ENCODE measurements around the gene DUOXA2. TPM values are rescaled to one million over a fixed set of nuclear protein-coding genes. Genes with fewer than 3 reads are reported as not detected.
A peak's percentile ranks its signal among the peaks of the same experiment; 100 is the strongest.

DUOXA2 gene
- total RNA-seq, 2 donors from 2014 or later, result not detected

DNA sequence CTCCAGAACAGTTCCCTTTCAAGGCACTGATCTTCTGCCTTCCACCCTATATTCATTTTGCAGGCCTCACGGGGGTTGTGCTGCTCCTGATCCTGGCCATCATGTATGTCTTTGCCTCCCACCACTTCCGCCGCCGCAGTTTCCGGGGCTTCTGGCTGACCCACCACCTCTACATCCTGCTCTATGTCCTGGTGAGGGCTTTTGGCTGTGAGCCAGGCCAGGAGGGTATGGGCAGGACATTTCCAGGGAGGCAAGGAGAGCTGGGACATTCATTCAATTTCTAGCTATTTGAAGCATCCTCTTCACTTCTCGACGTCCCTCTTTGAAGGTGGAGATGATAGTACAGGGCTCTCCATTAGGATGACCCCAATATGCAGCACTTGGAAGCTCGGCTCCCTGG is 41.6 kb downstream of the DUOXA2 start:
- H3K4me3 ChIP-seq, result no peak overlapping the region
- no peak overlapping the region for H3K27ac ChIP-seq
- H3K36me3 ChIP-seq, result no peaks in the 10 kb centered on the region
- DNase-seq (ENCODE audit: low spot score) (no peak), ATAC-seq (ENCODE audit: insufficient number of reproducible peaks, low FRiP score, low read depth) (no peak)
- no peaks in the 10 kb centered on the region for H3K27me3 ChIP-seq (replicated peaks; ENCODE audit: insufficient read depth)
- no peaks in the 10 kb centered on the region for H3K4me1 ChIP-seq (ENCODE audit: control insufficient read depth in 1 of 2, low read depth in 2 of 2)
- H3K9me3 ChIP-seq, result no peaks in the 10 kb centered on the region
- no peak for TF ChIP-seq CTCF (IDR thresholded peaks at IDR 0.05)

DNA sequence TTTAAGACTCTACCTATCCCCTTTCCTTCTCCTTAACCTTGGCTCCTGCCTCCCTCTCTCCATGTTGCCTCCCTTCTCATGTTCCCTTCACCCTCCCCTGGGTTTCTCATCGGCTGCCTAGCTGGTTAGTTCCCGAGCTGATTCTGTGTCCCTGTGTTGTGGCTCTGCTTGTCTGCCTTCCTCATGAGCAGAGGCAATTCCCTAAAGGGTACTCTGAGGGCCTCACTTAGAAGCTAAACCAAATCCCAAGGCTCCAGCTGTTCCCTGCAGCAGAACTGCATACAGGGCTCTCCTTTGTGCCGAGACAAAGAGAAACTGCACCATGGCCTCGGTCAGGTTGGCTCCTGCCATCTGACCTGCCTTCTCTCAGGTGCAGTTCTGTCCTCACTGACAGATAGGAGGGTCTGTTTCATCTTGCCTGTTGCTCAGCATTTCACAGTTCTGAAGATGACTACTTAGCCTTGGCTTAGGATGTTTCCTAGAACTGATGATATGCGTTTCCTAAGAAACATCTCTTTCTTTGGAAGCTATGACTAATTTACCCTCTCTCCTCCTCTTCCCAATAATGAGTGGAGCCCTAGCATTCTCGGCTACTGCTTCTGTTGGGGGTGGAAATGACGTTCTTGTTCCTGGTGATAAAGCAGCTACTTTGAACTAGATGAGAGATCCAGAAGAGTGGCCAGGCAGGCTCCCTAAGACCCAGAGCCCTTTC is 42.8 kb downstream of the DUOXA2 start:
- Histone ChIP-seq H3K4me3 (no peak overlapping the region), H3K4me1 (ENCODE audit: control insufficient read depth in 1 of 2, low read depth in 2 of 2) (no peaks in the 10 kb centered on the region), H3K9me3 (no peaks in the 10 kb centered on the region), H3K36me3 (no peaks in the 10 kb centered on the region), H3K27me3 (replicated peaks; ENCODE audit: insufficient read depth) (no peaks in the 10 kb centered on the region), H3K27ac (no peak overlapping the region)
- no peak for DNase-seq (ENCODE audit: low spot score)
- no peak for ATAC-seq (ENCODE audit: insufficient number of reproducible peaks, low FRiP score, low read depth)
- no peak for TF ChIP-seq CTCF (IDR thresholded peaks at IDR 0.05)

- Histone ChIP-seq H3K4me1 (ENCODE audit: control insufficient read depth in 1 of 2, low read depth in 2 of 2) (peaks cover 0 to 6% of the 10 kb centered on the region in 2 donors), H3K4me3 (no peak overlapping the region), H3K36me3 (no peaks in the 10 kb centered on the region), H3K27ac (no peak overlapping the region), H3K27me3 (replicated peaks; ENCODE audit: insufficient read depth) (no peaks in the 10 kb centered on the region), H3K9me3 (no peaks in the 10 kb centered on the region)
- DNase-seq (ENCODE audit: low spot score) (no peak), ATAC-seq (ENCODE audit: insufficient number of reproducible peaks, low FRiP score, low read depth) (no peak)
- no peak for TF ChIP-seq CTCF (IDR thresholded peaks at IDR 0.05)
These were observed 43.8 kb downstream of the DUOXA2 start for GRCh38 chr15:45157974-45158373.

- Histone ChIP-seq H3K4me3 (no peak overlapping the region), H3K9me3 (no peaks in the 10 kb centered on the region), H3K27me3 (replicated peaks; ENCODE audit: insufficient read depth) (no peaks in the 10 kb centered on the region), H3K27ac (no peak overlapping the region), H3K4me1 (ENCODE audit: control insufficient read depth in 1 of 2, low read depth in 2 of 2) (peaks cover 0 to 22% of the 10 kb centered on the region in 2 donors), H3K36me3 (no peaks in the 10 kb centered on the region)
- DNase-seq (ENCODE audit: low spot score), result no peak
- no peak for ATAC-seq (ENCODE audit: insufficient number of reproducible peaks, low FRiP score, low read depth)
- TF ChIP-seq CTCF (IDR thresholded peaks at IDR 0.05), result no peak
These were observed 47.5 kb downstream of the DUOXA2 start for GRCh38 chr15:45161666-45162065.

- DNase-seq (ENCODE audit: low spot score) (peak; percentile 45), ATAC-seq (ENCODE audit: insufficient number of reproducible peaks, low FRiP score, low read depth) (peak; percentile 75)
- Histone ChIP-seq H3K9me3 (no peaks in the 10 kb centered on the region), H3K36me3 (no peaks in the 10 kb centered on the region), H3K4me3 (no peak overlapping the region), H3K27ac (no peak overlapping the region), H3K27me3 (replicated peaks; ENCODE audit: insufficient read depth) (no peaks in the 10 kb centered on the region), H3K4me1 (ENCODE audit: control insufficient read depth in 1 of 2, low read depth in 2 of 2) (peaks cover 0 to 28% of the 10 kb centered on the region in 2 donors)
- TF ChIP-seq CTCF (IDR thresholded peaks at IDR 0.05), result peak; percentile 76
These were observed 48.8 kb downstream of the DUOXA2 start for GRCh38 chr15:45162771-45163507.
